ENCODE measurements around the gene FARSA. TPM values are rescaled to one million over a fixed set of nuclear protein-coding genes. Genes with fewer than 3 reads are reported as not detected.

FARSA gene
- total and polyA plus RNA-seq, 2 of the 13 experiments (the other 11 are each of a cell fraction or from before 2014, with no cell fraction given): 25.9 to 72.0 TPM

DNA sequence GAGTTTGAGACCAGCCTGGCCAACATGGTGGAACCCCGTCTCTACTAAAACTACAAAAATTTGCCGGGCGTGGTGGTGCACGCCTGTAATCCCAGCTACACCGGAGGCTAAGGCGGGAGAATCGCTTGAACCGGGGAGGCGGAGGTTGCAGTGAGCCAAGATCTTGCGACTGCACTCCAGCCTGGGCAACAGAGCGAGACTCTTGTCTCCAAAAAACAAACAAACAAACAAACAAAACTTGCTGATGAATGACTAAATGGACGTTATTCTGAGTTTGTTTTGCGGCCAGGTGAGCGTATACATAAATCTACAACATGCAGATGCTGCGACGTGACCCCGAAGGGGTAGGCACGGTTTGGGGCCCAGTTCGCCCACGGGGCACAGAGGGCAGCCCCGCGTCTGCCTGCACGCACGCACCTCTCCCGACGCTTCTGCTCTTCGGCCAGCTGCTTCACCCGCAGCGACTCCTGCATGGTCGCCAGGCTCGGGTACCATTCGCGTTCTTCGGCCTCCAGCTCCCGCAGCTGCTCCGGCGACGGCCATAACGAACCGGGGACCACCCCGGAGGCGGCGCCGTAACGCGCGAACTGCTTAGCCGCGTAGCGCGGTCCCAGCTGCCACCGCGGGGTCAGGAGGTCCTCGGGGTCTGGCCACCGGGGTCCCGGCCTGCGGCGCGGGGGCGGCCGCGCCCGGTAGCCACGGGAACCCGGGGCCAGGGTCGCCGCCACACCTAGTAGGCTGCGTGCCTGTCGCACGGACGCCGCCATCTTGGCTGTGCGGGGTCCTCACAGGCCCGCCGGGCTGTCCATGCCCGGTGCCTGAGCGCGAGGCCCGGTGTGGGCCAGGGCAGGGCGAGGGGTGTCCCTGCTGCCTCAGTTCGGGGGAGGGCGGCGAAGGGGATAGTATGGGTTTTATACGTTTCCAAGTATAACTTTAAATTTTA is 23.2 kb upstream of the FARSA start, which contains the start of gene GADD45GIP1 (continued):
- TF ChIP-seq SMAD9 (CRISPR knock-in tag; IDR thresholded peaks at IDR 0.05): no peak
- TF ChIP-seq NFE2L1 (CRISPR knock-in tag; IDR thresholded peaks at IDR 0.05; ENCODE audit: borderline replicate concordance): no peak
- TF ChIP-seq HDAC6 (IDR thresholded peaks at IDR 0.05; ENCODE audit: low read depth, low read length): no peak
- no peak for TF ChIP-seq JUNB (CRISPR knock-in tag; IDR thresholded peaks at IDR 0.05; ENCODE audit: borderline replicate concordance)
- TF ChIP-seq ZNF558 (CRISPR knock-in tag; IDR thresholded peaks at IDR 0.05; ENCODE audit: borderline replicate concordance): no peak; the same call in 1 of the 2 replicates
- TF ChIP-seq ZBTB46 (CRISPR knock-in tag; IDR thresholded peaks at IDR 0.05; ENCODE audit: borderline replicate concordance): no peak
- peak; percentile 63; the same call in 1 of the 2 replicates for TF ChIP-seq DNMT1 (CRISPR knock-in tag; IDR thresholded peaks at IDR 0.05)
- TF ChIP-seq ATM (IDR thresholded peaks at IDR 0.05; ENCODE audit: borderline replicate concordance): no peak
- TF ChIP-seq, protein P1, sequence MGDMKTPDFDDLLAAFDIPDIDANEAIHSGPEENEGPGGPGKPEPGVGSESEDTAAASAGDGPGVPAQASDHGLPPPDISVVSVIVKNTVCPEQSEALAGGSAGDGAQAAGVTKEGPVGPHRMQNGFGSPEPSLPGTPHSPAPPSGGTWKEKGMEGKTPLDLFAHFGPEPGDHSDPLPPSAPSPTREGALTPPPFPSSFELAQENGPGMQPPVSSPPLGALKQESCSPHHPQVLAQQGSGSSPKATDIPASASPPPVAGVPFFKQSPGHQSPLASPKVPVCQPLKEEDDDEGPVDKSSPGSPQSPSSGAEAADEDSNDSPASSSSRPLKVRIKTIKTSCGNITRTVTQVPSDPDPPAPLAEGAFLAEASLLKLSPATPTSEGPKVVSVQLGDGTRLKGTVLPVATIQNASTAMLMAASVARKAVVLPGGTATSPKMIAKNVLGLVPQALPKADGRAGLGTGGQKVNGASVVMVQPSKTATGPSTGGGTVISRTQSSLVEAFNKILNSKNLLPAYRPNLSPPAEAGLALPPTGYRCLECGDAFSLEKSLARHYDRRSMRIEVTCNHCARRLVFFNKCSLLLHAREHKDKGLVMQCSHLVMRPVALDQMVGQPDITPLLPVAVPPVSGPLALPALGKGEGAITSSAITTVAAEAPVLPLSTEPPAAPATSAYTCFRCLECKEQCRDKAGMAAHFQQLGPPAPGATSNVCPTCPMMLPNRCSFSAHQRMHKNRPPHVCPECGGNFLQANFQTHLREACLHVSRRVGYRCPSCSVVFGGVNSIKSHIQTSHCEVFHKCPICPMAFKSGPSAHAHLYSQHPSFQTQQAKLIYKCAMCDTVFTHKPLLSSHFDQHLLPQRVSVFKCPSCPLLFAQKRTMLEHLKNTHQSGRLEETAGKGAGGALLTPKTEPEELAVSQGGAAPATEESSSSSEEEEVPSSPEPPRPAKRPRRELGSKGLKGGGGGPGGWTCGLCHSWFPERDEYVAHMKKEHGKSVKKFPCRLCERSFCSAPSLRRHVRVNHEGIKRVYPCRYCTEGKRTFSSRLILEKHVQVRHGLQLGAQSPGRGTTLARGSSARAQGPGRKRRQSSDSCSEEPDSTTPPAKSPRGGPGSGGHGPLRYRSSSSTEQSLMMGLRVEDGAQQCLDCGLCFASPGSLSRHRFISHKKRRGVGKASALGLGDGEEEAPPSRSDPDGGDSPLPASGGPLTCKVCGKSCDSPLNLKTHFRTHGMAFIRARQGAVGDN (CRISPR knock-in tag; IDR thresholded peaks at IDR 0.05): peak; percentile 90
- no peak for TF ChIP-seq NCOA2 (CRISPR knock-in tag; IDR thresholded peaks at IDR 0.05)
- TF ChIP-seq NPAS2 (CRISPR knock-in tag; IDR thresholded peaks at IDR 0.05; ENCODE audit: borderline replicate concordance): no peak
- no peak for TF ChIP-seq PHF5A (CRISPR knock-in tag; IDR thresholded peaks at IDR 0.05; ENCODE audit: low read depth, unreplicated experiment)
- no peak; the same call in 1 of the 2 replicates for TF ChIP-seq SALL2 (CRISPR knock-in tag; IDR thresholded peaks at IDR 0.05)
- TF ChIP-seq ZNF549 (CRISPR knock-in tag; IDR thresholded peaks at IDR 0.05): no peak
- TF ChIP-seq ZEB1 (IDR thresholded peaks at IDR 0.05; ENCODE audit: insufficient replicate concordance, low read depth): no peak
- TF ChIP-seq ZBTB21 (CRISPR knock-in tag; IDR thresholded peaks at IDR 0.05): no peak
- TF ChIP-seq KLF9 (CRISPR knock-in tag; IDR thresholded peaks at IDR 0.05; ENCODE audit: low read depth): no peak
- TF ChIP-seq ZNF44 (CRISPR knock-in tag; IDR thresholded peaks at IDR 0.05): peak; percentile 54; the same call in 1 of the 2 replicates
- TF ChIP-seq RXRB (CRISPR knock-in tag; IDR thresholded peaks at IDR 0.05; ENCODE audit: borderline replicate concordance): 0 out of 2 replicates have a peak, but pooled peaks have one; percentile 15
- TF ChIP-seq, protein P2, sequence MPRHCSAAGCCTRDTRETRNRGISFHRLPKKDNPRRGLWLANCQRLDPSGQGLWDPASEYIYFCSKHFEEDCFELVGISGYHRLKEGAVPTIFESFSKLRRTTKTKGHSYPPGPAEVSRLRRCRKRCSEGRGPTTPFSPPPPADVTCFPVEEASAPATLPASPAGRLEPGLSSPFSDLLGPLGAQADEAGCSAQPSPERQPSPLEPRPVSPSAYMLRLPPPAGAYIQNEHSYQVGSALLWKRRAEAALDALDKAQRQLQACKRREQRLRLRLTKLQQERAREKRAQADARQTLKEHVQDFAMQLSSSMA (CRISPR knock-in tag; IDR thresholded peaks at IDR 0.05): peak; percentile 41; the same call in 1 of the 2 replicates
- no peak for TF ChIP-seq ZNF660 (CRISPR knock-in tag; IDR thresholded peaks at IDR 0.05; ENCODE audit: borderline replicate concordance, low read depth)
- TF ChIP-seq, protein P3, sequence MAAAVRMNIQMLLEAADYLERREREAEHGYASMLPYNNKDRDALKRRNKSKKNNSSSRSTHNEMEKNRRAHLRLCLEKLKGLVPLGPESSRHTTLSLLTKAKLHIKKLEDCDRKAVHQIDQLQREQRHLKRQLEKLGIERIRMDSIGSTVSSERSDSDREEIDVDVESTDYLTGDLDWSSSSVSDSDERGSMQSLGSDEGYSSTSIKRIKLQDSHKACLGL (CRISPR knock-in tag; IDR thresholded peaks at IDR 0.05): peak; percentile 65; the same call in 1 of the 2 replicates
- TF ChIP-seq FOXP1 (IDR thresholded peaks at IDR 0.05): no peak
- TF ChIP-seq FOXP1 (CRISPR knock-in tag; IDR thresholded peaks at IDR 0.05): no peak

All from HepG2 (cell line).